ENCODE data around the gene JAML.

DNA sequence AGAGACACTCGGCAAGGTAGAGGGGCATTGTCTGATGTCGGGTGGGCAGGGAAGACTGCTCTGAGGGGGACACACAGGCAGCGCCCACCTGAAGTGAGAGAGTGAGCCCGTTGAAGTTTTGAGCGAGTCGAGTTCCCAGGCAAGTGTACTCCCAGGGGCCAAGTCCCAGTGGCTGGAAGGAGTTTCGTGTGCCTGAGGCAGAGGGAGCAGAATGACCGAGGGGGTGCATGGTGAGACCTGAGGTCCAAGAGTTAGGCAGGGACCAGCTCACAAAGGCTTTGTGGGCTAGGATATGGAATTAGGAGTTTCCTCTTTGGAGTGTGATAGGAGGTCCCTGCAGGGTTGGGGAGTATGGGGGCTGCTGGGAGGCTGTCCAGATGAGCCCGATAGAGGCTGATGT is 54.6 kb downstream of the JAML start:
- TF ChIP-seq RAD21 (IDR thresholded peaks at IDR 0.05; ENCODE audit: low read length) (no peak), POLR2A (IDR thresholded peaks at IDR 0.05; ENCODE audit: low read depth, low read length) (no peak), BHLHE40 (IDR thresholded peaks at IDR 0.05; ENCODE audit: low read depth, low read length) (no peak), RCOR1 (IDR thresholded peaks at IDR 0.05; ENCODE audit: insufficient replicate concordance, low read length) (no peak), FOS (IDR thresholded peaks at IDR 0.05; ENCODE audit: low read depth, low read length) (no peak), CHD1 (IDR thresholded peaks at IDR 0.05; ENCODE audit: low read depth, low read length) (no peak)
- TF ChIP-seq, protein P1, sequence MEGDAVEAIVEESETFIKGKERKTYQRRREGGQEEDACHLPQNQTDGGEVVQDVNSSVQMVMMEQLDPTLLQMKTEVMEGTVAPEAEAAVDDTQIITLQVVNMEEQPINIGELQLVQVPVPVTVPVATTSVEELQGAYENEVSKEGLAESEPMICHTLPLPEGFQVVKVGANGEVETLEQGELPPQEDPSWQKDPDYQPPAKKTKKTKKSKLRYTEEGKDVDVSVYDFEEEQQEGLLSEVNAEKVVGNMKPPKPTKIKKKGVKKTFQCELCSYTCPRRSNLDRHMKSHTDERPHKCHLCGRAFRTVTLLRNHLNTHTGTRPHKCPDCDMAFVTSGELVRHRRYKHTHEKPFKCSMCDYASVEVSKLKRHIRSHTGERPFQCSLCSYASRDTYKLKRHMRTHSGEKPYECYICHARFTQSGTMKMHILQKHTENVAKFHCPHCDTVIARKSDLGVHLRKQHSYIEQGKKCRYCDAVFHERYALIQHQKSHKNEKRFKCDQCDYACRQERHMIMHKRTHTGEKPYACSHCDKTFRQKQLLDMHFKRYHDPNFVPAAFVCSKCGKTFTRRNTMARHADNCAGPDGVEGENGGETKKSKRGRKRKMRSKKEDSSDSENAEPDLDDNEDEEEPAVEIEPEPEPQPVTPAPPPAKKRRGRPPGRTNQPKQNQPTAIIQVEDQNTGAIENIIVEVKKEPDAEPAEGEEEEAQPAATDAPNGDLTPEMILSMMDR (conservative IDR thresholded peaks at IDR 0.05; ENCODE audit: low read depth, low read length) = no peak
- TF ChIP-seq, protein P2, sequence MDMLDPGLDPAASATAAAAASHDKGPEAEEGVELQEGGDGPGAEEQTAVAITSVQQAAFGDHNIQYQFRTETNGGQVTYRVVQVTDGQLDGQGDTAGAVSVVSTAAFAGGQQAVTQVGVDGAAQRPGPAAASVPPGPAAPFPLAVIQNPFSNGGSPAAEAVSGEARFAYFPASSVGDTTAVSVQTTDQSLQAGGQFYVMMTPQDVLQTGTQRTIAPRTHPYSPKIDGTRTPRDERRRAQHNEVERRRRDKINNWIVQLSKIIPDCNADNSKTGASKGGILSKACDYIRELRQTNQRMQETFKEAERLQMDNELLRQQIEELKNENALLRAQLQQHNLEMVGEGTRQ (IDR thresholded peaks at IDR 0.05; ENCODE audit: low read depth, low read length) = no peak
